ENCODE measurements around the gene TUBGCP2.

- TF ChIP-seq CTCF (IDR thresholded peaks at IDR 0.05; ENCODE audit: insufficient read depth, low read length, poor library complexity, severe bottlenecking) (no peak), EZH2phosphoT487 (conservative IDR thresholded peaks at IDR 0.05; ENCODE audit: low read length) (no peak)
Observed at GRCh38 chr10:133313192-133313591, 4.5 kb upstream of the TUBGCP2 start.

Measured in SU-DHL-6 (cell line).